Chondrocyte (in vitro differentiated cells): ENCODE results near the gene TERC. TPM values are rescaled to one million over a fixed set of nuclear protein-coding genes. Genes with fewer than 3 reads are reported as not detected.
"Not testable (repeated sequence)": the region's sequence is repeated elsewhere in the genome, so short reads cannot be mapped to it uniquely, and the experiment has no call there.

Experiments
- DNase-seq: peaks from one replicate; pipeline ENCODE4 v3.0.0; 2021; ENCODE audit warnings: mixed read lengths, low spot score
- H3K27ac Mint-ChIP-seq: one replicate; pipeline ENCODE4 v1.8.0; 2021; ENCODE audit warnings: mild to moderate bottlenecking, moderate library complexity, mixed read lengths; ENCODE audit not compliant: unreplicated experiment
- H3K27me3 Mint-ChIP-seq: 2 replicates; pipeline ENCODE4 v1.8.0; 2021; ENCODE audit warnings: low read depth, mixed read lengths
- H3K36me3 Mint-ChIP-seq: 2 replicates; pipeline ENCODE4 v1.8.0; 2021; ENCODE audit warnings: low read depth, mixed read lengths
- H3K4me1 Mint-ChIP-seq: 2 replicates; pipeline ENCODE4 v1.8.0; 2021; ENCODE audit warnings: low read depth, mild to moderate bottlenecking, mixed read lengths
- H3K4me3 Mint-ChIP-seq: one replicate; pipeline ENCODE4 v1.8.0; 2021; ENCODE audit warnings: mild to moderate bottlenecking, moderate library complexity, mixed read lengths; ENCODE audit not compliant: unreplicated experiment
- H3K9me3 Mint-ChIP-seq: 2 replicates; pipeline ENCODE4 v1.8.0; 2021; ENCODE audit warnings: low read depth, mixed read lengths
- total RNA-seq: library from RNA; stranded (reverse); gene quantifications from 3 replicates; pipeline ENCODE4 v1.2.1, GENCODE V29; 2021
- TF ChIP-seq, protein P1 (sequence below): fragments of 200-600 bp; sonication (generic); IDR thresholded peaks from 2 replicates; pipeline ENCODE4 v1.5.0; 2021; ENCODE audit warnings: antibody characterized with exemption, mild to moderate bottlenecking, moderate library complexity

TERC gene
- total RNA-seq, 1 donor from 2014 or later = 0.99 TPM

DNA sequence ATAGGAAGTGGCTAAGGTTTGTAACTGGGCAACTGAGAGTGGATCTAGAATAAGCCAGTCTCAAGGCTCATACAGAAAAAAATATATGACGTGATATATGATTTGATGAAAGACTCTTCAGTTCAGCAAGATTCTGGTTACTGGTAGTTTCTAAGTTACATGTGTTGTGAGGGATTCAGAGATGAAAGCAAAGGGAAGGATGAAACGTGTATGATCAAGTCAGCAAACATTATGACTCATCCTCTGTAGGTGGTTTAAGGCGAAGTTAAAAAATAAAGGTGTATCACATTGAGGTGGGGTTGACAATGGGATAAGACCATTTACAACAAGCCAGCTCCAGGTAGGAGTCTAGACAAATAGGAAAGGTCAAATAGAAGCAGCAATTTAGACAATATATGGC is 16.2 kb downstream of the TERC start:
- DNase-seq = no peak
- Mint-ChIP-seq H3K36me3 (no peaks in the 10 kb centered on the region), H3K9me3 (no peaks in the 10 kb centered on the region), H3K4me3 (no peak overlapping the region), H3K27me3 (peaks cover 19% of the 10 kb centered on the region), H3K27ac (no peak overlapping the region), H3K4me1 (no peaks in the 10 kb centered on the region)
- TF ChIP-seq, protein P1, sequence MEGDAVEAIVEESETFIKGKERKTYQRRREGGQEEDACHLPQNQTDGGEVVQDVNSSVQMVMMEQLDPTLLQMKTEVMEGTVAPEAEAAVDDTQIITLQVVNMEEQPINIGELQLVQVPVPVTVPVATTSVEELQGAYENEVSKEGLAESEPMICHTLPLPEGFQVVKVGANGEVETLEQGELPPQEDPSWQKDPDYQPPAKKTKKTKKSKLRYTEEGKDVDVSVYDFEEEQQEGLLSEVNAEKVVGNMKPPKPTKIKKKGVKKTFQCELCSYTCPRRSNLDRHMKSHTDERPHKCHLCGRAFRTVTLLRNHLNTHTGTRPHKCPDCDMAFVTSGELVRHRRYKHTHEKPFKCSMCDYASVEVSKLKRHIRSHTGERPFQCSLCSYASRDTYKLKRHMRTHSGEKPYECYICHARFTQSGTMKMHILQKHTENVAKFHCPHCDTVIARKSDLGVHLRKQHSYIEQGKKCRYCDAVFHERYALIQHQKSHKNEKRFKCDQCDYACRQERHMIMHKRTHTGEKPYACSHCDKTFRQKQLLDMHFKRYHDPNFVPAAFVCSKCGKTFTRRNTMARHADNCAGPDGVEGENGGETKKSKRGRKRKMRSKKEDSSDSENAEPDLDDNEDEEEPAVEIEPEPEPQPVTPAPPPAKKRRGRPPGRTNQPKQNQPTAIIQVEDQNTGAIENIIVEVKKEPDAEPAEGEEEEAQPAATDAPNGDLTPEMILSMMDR = no peak

- H3K9me3 Mint-ChIP-seq = no peaks in the 10 kb centered on the region
- no peaks in the 10 kb centered on the region for H3K4me1 Mint-ChIP-seq
- H3K27me3 Mint-ChIP-seq = peaks cover 16% of the 10 kb centered on the region
- no peak overlapping the region for H3K4me3 Mint-ChIP-seq
- TF ChIP-seq, protein P1 = no peak
- no peak for DNase-seq
- H3K27ac Mint-ChIP-seq = no peak overlapping the region
- no peaks in the 10 kb centered on the region for H3K36me3 Mint-ChIP-seq
Observed at GRCh38 chr3:169746924-169747323, 17.9 kb downstream of the TERC start.

DNA sequence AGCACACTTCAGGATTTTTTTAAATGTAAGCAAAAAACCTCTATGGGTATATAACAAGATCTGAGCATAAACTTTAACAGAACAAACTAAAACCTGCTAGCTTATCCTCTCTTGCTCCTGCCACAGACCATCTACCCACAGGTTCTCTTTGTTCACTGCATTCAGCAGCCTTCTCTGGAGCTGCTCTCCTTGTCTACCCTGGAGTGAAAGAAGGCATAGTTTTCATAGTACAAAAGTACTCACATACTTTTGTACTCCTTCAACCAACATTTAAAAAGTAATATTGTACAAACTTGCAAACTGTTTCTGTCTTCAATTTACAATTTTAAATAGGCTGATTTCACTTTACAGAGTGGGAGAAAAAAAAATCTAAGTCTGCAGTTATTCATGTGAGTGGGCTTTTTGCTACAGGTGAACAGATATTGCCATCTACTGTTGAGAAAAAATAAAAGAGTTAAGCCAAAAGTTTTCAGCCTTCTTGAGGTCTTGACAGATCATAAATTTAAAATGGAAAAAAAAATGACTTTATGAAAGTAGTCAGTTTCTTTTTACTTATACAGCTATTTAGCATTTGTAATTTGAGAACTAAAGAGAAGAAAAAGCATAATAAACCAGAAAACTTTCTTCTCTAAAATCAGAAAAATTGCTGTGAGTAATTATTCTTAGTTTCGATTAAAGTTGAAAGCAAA is 20.4 kb downstream of the TERC start:
- Mint-ChIP-seq H3K4me1 (no peaks in the 10 kb centered on the region), H3K4me3 (no peak overlapping the region), H3K27me3 (peaks cover 13% of the 10 kb centered on the region), H3K36me3 (no peaks in the 10 kb centered on the region), H3K27ac (no peak overlapping the region), H3K9me3 (no peaks in the 10 kb centered on the region)
- no peak for DNase-seq
- TF ChIP-seq, protein P1 = peak; percentile 85

DNA sequence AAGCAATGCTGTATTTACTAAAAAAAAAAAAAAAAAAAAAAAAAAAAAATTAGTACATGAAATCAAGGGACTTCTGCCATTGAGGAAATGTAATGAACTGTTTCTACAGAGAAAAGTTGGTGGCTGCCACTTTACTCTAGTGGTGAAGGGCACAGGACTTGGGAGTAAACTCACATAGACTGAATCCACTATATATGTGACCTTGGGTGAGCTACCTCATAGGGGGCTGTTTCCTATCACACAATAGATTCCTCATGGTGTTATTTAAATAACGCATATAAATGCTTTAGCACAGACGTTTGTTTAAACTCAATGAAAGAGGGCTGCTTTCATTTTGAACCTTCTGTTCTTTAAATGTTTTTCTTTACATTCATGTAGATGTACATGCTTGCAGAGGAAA is 25.8 kb downstream of the TERC start:
- TF ChIP-seq, protein P1 = no peak
- H3K9me3 Mint-ChIP-seq = peaks cover 29% of the 10 kb centered on the region
- peaks cover 7% of the 10 kb centered on the region for H3K36me3 Mint-ChIP-seq
- H3K27ac Mint-ChIP-seq = no peak overlapping the region
- H3K4me1 Mint-ChIP-seq = no peaks in the 10 kb centered on the region
- no peak for DNase-seq
- H3K27me3 Mint-ChIP-seq = no peaks in the 10 kb centered on the region
- no peak overlapping the region for H3K4me3 Mint-ChIP-seq

DNA sequence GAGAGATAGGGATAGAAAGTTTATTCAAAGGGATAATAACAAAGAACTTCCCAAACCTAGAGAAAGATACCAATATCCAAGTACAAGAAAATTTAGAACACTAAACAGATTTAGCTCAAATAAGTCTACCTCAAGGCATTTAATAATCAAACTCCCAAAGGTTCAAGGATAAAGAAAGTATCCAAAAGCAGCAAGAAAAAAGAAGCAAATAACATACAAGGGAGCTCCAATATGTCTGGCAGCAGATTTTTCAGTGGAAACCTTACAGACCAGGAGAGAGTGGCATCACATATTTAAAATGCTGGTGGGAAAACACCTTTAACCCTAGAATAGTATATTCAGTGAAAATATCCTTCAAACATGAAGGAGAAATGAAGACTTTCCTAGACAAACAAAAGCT is 33.0 kb downstream of the TERC start:
- not testable (repeated sequence) for H3K27ac Mint-ChIP-seq, DNase-seq, H3K4me3 Mint-ChIP-seq, H3K4me1 Mint-ChIP-seq
- H3K36me3 Mint-ChIP-seq = peaks cover 12% of the 10 kb centered on the region
- peaks cover 58% of the 10 kb centered on the region for H3K9me3 Mint-ChIP-seq
- H3K27me3 Mint-ChIP-seq = peaks cover 10% of the 10 kb centered on the region

- peaks cover 26% of the 10 kb centered on the region for H3K27me3 Mint-ChIP-seq
- no peaks in the 10 kb centered on the region for H3K4me1 Mint-ChIP-seq
- no peak overlapping the region for H3K27ac Mint-ChIP-seq
- H3K9me3 Mint-ChIP-seq = peaks cover 12% of the 10 kb centered on the region
- H3K4me3 Mint-ChIP-seq = no peak overlapping the region
- peaks cover 2% of the 10 kb centered on the region for H3K36me3 Mint-ChIP-seq
- TF ChIP-seq, protein P1 = no peak
- no peak for DNase-seq
Observed at GRCh38 chr3:169722724-169723123, 42.1 kb downstream of the TERC start.

GRCh38 chr3:169718415-169718814 is 46.4 kb downstream of the TERC start:
- H3K4me1 Mint-ChIP-seq, H3K9me3 Mint-ChIP-seq, H3K4me3 Mint-ChIP-seq, H3K36me3 Mint-ChIP-seq, H3K27ac Mint-ChIP-seq, DNase-seq: not testable (repeated sequence)
- H3K27me3 Mint-ChIP-seq = peaks cover 12% of the 10 kb centered on the region
